Astrocyte (in vitro differentiated cells and primary cell): ENCODE results near the gene CCDC32. TPM values are rescaled to one million over a fixed set of nuclear protein-coding genes. Genes with fewer than 3 reads are reported as not detected.
A peak's percentile ranks its signal among the peaks of the same experiment; 100 is the strongest.

Source experiments
- DNase-seq: peaks from one replicate; pipeline ENCODE4 v3.0.0-alpha.2; 2010; ENCODE audit warnings: low read depth
- FAIRE-seq: peaks from 2 replicates; lab custom pipeline; 2011; peaks lifted over from hg19 to GRCh38; lab: Jason Lieb, UNC
- H2AFZ ChIP-seq: 2 replicates; pipeline ENCODE4 v1.6.0; 2012; ENCODE audit warnings: low read depth, low read length, inconsistent platforms
- H3K27ac ChIP-seq: 2 replicates; pipeline ENCODE4 v1.5.1; 2011; ENCODE audit warnings: low read depth, low read length, inconsistent platforms
- H3K27me3 ChIP-seq: 2 replicates; pipeline ENCODE4 v1.6.0; 2011; ENCODE audit warnings: low read length, inconsistent platforms; ENCODE audit not compliant: insufficient read depth
- H3K36me3 ChIP-seq: 2 replicates; pipeline ENCODE4 v1.5.1; 2011; ENCODE audit warnings: low read length, inconsistent platforms; ENCODE audit not compliant: insufficient read depth
- H3K4me1 ChIP-seq: 2 replicates; pipeline ENCODE4 v1.5.1; 2011; ENCODE audit warnings: low read length, inconsistent platforms; ENCODE audit not compliant: insufficient read depth
- H3K4me2 ChIP-seq: 2 replicates; pipeline ENCODE4 v1.6.0; 2012; ENCODE audit warnings: low read length, inconsistent platforms
- H3K4me3 ChIP-seq: 2 replicates; pipeline ENCODE4 v1.5.1; 2011; ENCODE audit warnings: low read depth, mild to moderate bottlenecking, low read length, inconsistent platforms; ENCODE audit not compliant: insufficient read depth
- H3K79me2 ChIP-seq: 2 replicates; pipeline ENCODE4 v1.6.0; 2012; ENCODE audit warnings: mild to moderate bottlenecking, low read length, inconsistent platforms; ENCODE audit not compliant: insufficient read depth
- H3K9ac ChIP-seq: 2 replicates; pipeline ENCODE4 v1.6.0; 2012; ENCODE audit warnings: mild to moderate bottlenecking, low read length, inconsistent platforms
- H3K9me3 ChIP-seq: 2 replicates; pipeline ENCODE4 v1.5.1; 2012; ENCODE audit warnings: low read depth, mild to moderate bottlenecking, low read length, inconsistent platforms; ENCODE audit not compliant: insufficient read depth
- H4K20me1 ChIP-seq: 2 replicates; pipeline ENCODE4 v1.6.0; 2012; ENCODE audit warnings: low read length, inconsistent platforms; ENCODE audit not compliant: insufficient read depth
- H3K27ac Mint-ChIP-seq: one replicate; pipeline ENCODE4 v1.8.0; 2021; ENCODE audit warnings: mild to moderate bottlenecking, mixed read lengths; ENCODE audit not compliant: unreplicated experiment
- H3K27me3 Mint-ChIP-seq: one replicate; pipeline ENCODE4 v1.8.0; 2021; ENCODE audit warnings: low read depth, mixed read lengths; ENCODE audit not compliant: unreplicated experiment
- H3K36me3 Mint-ChIP-seq: one replicate; pipeline ENCODE4 v1.8.0; 2021; ENCODE audit warnings: low read depth, mixed read lengths; ENCODE audit not compliant: unreplicated experiment
- H3K4me1 Mint-ChIP-seq: one replicate; pipeline ENCODE4 v1.8.0; 2021; ENCODE audit warnings: low read depth, mixed read lengths; ENCODE audit not compliant: unreplicated experiment
- H3K4me3 Mint-ChIP-seq: one replicate; pipeline ENCODE4 v1.8.0; 2021; ENCODE audit warnings: mild to moderate bottlenecking, moderate library complexity, mixed read lengths; ENCODE audit not compliant: unreplicated experiment
- H3K9me3 Mint-ChIP-seq: one replicate; pipeline ENCODE4 v1.8.0; 2021; ENCODE audit warnings: mild to moderate bottlenecking, mixed read lengths; ENCODE audit not compliant: unreplicated experiment
- CTCF ChIP-seq: IDR thresholded peaks from 2 replicates; pipeline ENCODE4 v1.5.1; 2011; ENCODE audit warnings: low read depth, mild to moderate bottlenecking, inconsistent platforms, low read length, moderate library complexity; ENCODE audit not compliant: insufficient read depth
- EZH2 ChIP-seq: IDR thresholded peaks from 2 replicates; pipeline ENCODE4 v1.6.1; 2012; ENCODE audit warnings: mild to moderate bottlenecking, low read length, inconsistent platforms; ENCODE audit not compliant: insufficient read depth
- total RNA-seq: library from RNA; stranded (reverse); gene quantifications from 2 replicates; pipeline ENCODE4 v1.2.1, GENCODE V29; 2021

The CCDC32 gene
- total RNA-seq, 1 donor from 2014 or later = 31.4 TPM

DNA sequence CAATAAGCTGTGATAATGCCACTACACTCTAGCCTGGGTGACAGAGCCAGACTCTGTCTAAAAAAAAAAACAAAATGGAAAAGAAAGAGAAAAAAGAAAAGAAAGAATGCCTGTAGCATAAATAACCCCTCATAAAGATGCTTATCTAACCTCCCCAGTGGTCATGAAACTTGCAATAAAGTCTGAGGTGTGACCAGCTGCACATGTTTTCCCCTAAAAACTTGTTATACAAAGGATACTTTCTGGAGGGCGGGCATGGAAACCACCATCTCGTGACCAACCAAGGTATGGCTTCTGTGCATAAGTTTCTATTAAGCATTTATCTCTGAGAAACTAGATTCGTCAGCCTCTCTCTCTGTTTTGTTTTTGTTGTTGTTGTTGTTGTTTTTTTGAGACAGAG lies 21.8 kb downstream of the CCDC32 start:
- H3K4me3 ChIP-seq = no peak overlapping the region
- FAIRE-seq (no peak), DNase-seq (no peak)
- peaks cover 2% of the 10 kb centered on the region for H3K36me3 ChIP-seq
- H3K4me1 ChIP-seq = no peaks in the 10 kb centered on the region
- H2AFZ ChIP-seq = no peak overlapping the region
- no peaks in the 10 kb centered on the region for H3K79me2 ChIP-seq
- Mint-ChIP-seq H3K36me3 (peaks cover 13% of the 10 kb centered on the region), H3K27me3 (no peaks in the 10 kb centered on the region), H3K27ac (no peak overlapping the region), H3K9me3 (no peaks in the 10 kb centered on the region), H3K4me1 (no peaks in the 10 kb centered on the region), H3K4me3 (no peak overlapping the region)
- no peaks in the 10 kb centered on the region for H3K9me3 ChIP-seq
- no peaks in the 10 kb centered on the region for H4K20me1 ChIP-seq
- TF ChIP-seq CTCF (no peak), EZH2 (no peak)
- H3K27me3 ChIP-seq = no peaks in the 10 kb centered on the region
- no peak overlapping the region for H3K27ac ChIP-seq
- H3K9ac ChIP-seq = no peak overlapping the region
- no peak overlapping the region for H3K4me2 ChIP-seq

GRCh38 chr15:40538976-40539375 lies 25.9 kb downstream of the CCDC32 start:
- FAIRE-seq (no peak), DNase-seq (no peak)
- TF ChIP-seq CTCF = no peak
- no peak overlapping the region for H3K27ac Mint-ChIP-seq
- H2AFZ ChIP-seq = no peak overlapping the region
- no peaks in the 10 kb centered on the region for H4K20me1 ChIP-seq
- no peak overlapping the region for H3K27ac ChIP-seq
- no peaks in the 10 kb centered on the region for H3K36me3 ChIP-seq
- H3K27me3 Mint-ChIP-seq = no peaks in the 10 kb centered on the region
- no peaks in the 10 kb centered on the region for H3K79me2 ChIP-seq
- no peaks in the 10 kb centered on the region for H3K27me3 ChIP-seq
- H3K9me3 ChIP-seq = no peaks in the 10 kb centered on the region
- H3K4me3 Mint-ChIP-seq = no peak overlapping the region
- H3K4me1 ChIP-seq = no peaks in the 10 kb centered on the region
- H3K9me3 Mint-ChIP-seq = no peaks in the 10 kb centered on the region
- no peaks in the 10 kb centered on the region for H3K4me1 Mint-ChIP-seq
- H3K9ac ChIP-seq = no peak overlapping the region
- no peak overlapping the region for H3K4me3 ChIP-seq
- H3K36me3 Mint-ChIP-seq = peaks cover 23% of the 10 kb centered on the region
- no peak overlapping the region for H3K4me2 ChIP-seq

DNA sequence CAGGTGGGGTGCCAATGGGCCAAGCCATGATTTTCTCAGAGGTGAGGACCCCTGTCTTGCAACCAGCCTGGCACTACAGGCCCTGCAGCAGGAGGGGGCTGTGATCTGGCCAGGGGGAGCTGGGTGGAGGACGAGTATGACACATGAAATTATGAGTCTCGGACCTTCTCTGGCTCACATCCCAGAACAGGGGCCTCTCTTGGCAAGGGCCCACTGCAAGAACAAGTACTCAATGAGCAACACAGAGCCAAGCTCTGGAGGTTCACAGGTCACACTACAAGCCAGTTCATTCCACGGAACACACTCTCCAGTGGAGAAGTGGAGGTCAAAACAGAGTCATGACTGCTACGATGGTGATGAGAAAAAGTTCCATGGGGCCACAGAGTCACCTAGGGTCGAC lies 28.3 kb downstream of the CCDC32 start:
- TF ChIP-seq EZH2 = no peak
- TF ChIP-seq CTCF = no peak
- no peak for FAIRE-seq
- H3K27me3 ChIP-seq = no peaks in the 10 kb centered on the region
- no peak overlapping the region for H3K4me3 Mint-ChIP-seq
- no peak overlapping the region for H2AFZ ChIP-seq
- H3K79me2 ChIP-seq = no peaks in the 10 kb centered on the region
- H3K9me3 ChIP-seq = no peaks in the 10 kb centered on the region
- H3K9me3 Mint-ChIP-seq = no peaks in the 10 kb centered on the region
- peaks cover 21% of the 10 kb centered on the region for H3K36me3 Mint-ChIP-seq
- DNase-seq = peak; percentile 20
- H3K27ac ChIP-seq = no peak overlapping the region
- H3K4me1 ChIP-seq = no peaks in the 10 kb centered on the region
- no peaks in the 10 kb centered on the region for H3K4me1 Mint-ChIP-seq
- no peaks in the 10 kb centered on the region for H3K27me3 Mint-ChIP-seq
- no peaks in the 10 kb centered on the region for H4K20me1 ChIP-seq
- H3K4me2 ChIP-seq = no peak overlapping the region
- H3K4me3 ChIP-seq = no peak overlapping the region
- H3K9ac ChIP-seq = no peak overlapping the region
- H3K36me3 ChIP-seq = no peaks in the 10 kb centered on the region
- H3K27ac Mint-ChIP-seq = no peak overlapping the region
